ENCODE data around the gene SPATA1. TPM values are rescaled to one million over a fixed set of nuclear protein-coding genes. Genes with fewer than 3 reads are reported as not detected.

The SPATA1 gene
- total and polyA plus RNA-seq, 2 of the 4 experiments (the other 2 are of a cell fraction) = under 0.01 to 0.56 TPM

- CTCF ChIA-PET = no interaction called here
- intact Hi-C loops (cut with micrococcal nuclease) = no loop called here
- no peak for ATAC-seq (ENCODE audit: low read depth)
Observed at GRCh38 chr1:84467298-84467697, 38.9 kb upstream of the SPATA1 start.

More at GRCh38 chr1:84467298-84467697, 38.9 kb upstream of the SPATA1 start:
- no peak overlapping the region for H3K14ac ChIP-seq (replicated peaks; ENCODE audit: low read depth, low read length)
- no peaks in the 10 kb centered on the region for H3K36me3 ChIP-seq (ENCODE audit: control insufficient read depth, insufficient read depth, low read length)
- H4K8ac ChIP-seq (ENCODE audit: low read depth in 2 of 2, low read length in 2 of 2) = no peak overlapping the region
- no peaks in the 10 kb centered on the region for H3K9me3 ChIP-seq (ENCODE audit: control insufficient read depth, insufficient read depth, low read length)
- no peak overlapping the region for H2AFZ ChIP-seq (replicated peaks; ENCODE audit: low read length, poor library complexity)
- no peaks in the 10 kb centered on the region for H4K20me1 ChIP-seq (ENCODE audit: insufficient read depth, low read length)
- no peak overlapping the region for H3K56ac ChIP-seq (ENCODE audit: extremely low read depth, insufficient read depth, low read length)
- H2BK120ac ChIP-seq (ENCODE audit: low read depth, low read length) = no peak overlapping the region
- dilution Hi-C loops (cut with HindIII; ENCODE audit: low sequenced_read_pairs, unreplicated experiment) = no loop called here
- H4K91ac ChIP-seq (ENCODE audit: insufficient read depth, low read depth, low read length) = no peak overlapping the region
- peaks cover 11% of the 10 kb centered on the region for H3K27me3 ChIP-seq (ENCODE audit: control insufficient read depth, insufficient read depth, low read length)
- TF ChIP-seq CHD1 (IDR thresholded peaks at IDR 0.05; ENCODE audit: low read depth, low read length) (no peak), RAD21 (IDR thresholded peaks at IDR 0.05; ENCODE audit: low read length) (no peak), POLR2A (IDR thresholded peaks at IDR 0.05; ENCODE audit: low read depth, low read length) (no peak)
- H3K4ac ChIP-seq (ENCODE audit: low read depth, low read length) = no peak overlapping the region
- no peak overlapping the region for H2BK20ac ChIP-seq (ENCODE audit: low read depth, low read length)
- H2BK5ac ChIP-seq (ENCODE audit: low read depth, low read length, poor library complexity, severe bottlenecking) = no peak overlapping the region
- no TSS peak for BruUV-seq (replicated peaks)
- in situ Hi-C loops (cut with MboI; ENCODE audit: low sequenced_read_pairs) = loop anchor here (10.0 kb wide), 1 partner anchor 468 kb away; no protein-coding TSS in a partner anchor
- no peak overlapping the region for H3K27ac ChIP-seq (ENCODE audit: insufficient read depth, low read length)
- H3K9me1 ChIP-seq (ENCODE audit: insufficient read depth, low read length) = no peaks in the 10 kb centered on the region
- no peak overlapping the region for H3K4me2 ChIP-seq (ENCODE audit: low read depth, low read length)
- no peak overlapping the region for H3K23ac ChIP-seq (ENCODE audit: low read depth, low read length)
- no peaks in the 10 kb centered on the region for H3K4me1 ChIP-seq (ENCODE audit: control insufficient read depth, insufficient read depth, low read length)
- no peak overlapping the region for H4K5ac ChIP-seq (ENCODE audit: low read depth, low read length)
- no peak overlapping the region for H2AK5ac ChIP-seq (ENCODE audit: low read depth, low read length)
- H3K79me1 ChIP-seq (ENCODE audit: low read depth in 1 of 2, low read length in 2 of 2) = no peaks in the 10 kb centered on the region
- H3K18ac ChIP-seq (ENCODE audit: low read depth, low read length) = no peak overlapping the region
- no peak for DNase-seq
- H3K4me3 ChIP-seq (ENCODE audit: insufficient read depth, low read depth, low read length) = no peak overlapping the region
- H2AK9ac ChIP-seq (replicated peaks; ENCODE audit: low read depth, low read length, poor library complexity) = no peak overlapping the region
- H3K9ac ChIP-seq (ENCODE audit: low read depth, low read length) = no peak overlapping the region
- no peak overlapping the region for H2BK15ac ChIP-seq (ENCODE audit: low read depth, low read length)
- POLR2A ChIA-PET (ENCODE audit: unreplicated experiment) = no interaction called here
